ENCODE measurements around the gene MSANTD4.
"Not testable (repeated sequence)": the region's sequence is repeated elsewhere in the genome, so short reads cannot be mapped to it uniquely, and the experiment has no call there.

The MSANTD4 gene

GRCh38 chr11:106014035-106014434 lies 8.0 kb downstream of the MSANTD4 start:
- DNase-seq (ENCODE audit: low read depth in 3 of 3), result no peak

GRCh38 chr11:106012744-106013143 lies 9.3 kb downstream of the MSANTD4 start:
- DNase-seq (ENCODE audit: low read depth in 3 of 3), result no peak

- no peak for DNase-seq (ENCODE audit: low read depth in 3 of 3)
Measured at GRCh38 chr11:106011481-106011880, 10.6 kb downstream of the MSANTD4 start.

GRCh38 chr11:106003094-106003493 lies 18.9 kb downstream of the MSANTD4 start:
- DNase-seq (ENCODE audit: low read depth in 3 of 3), result not testable (repeated sequence)

- no peak for DNase-seq (ENCODE audit: low read depth in 3 of 3)
Measured at GRCh38 chr11:106001304-106002012, 20.6 kb downstream of the MSANTD4 start.

- DNase-seq (ENCODE audit: low read depth in 3 of 3), result no peak
Measured at GRCh38 chr11:105991888-105992287, 30.2 kb downstream of the MSANTD4 start.

GRCh38 chr11:105989124-105989523 lies 32.9 kb downstream of the MSANTD4 start:
- no peak for DNase-seq (ENCODE audit: low read depth in 3 of 3)

GRCh38 chr11:105988197-105988596 lies 33.8 kb downstream of the MSANTD4 start:
- DNase-seq (ENCODE audit: low read depth in 3 of 3), result no peak

GRCh38 chr11:105986554-105986953 lies 35.5 kb downstream of the MSANTD4 start:
- no peak for DNase-seq (ENCODE audit: low read depth in 3 of 3)

GRCh38 chr11:105979997-105980703 lies 41.9 kb downstream of the MSANTD4 start:
- no peak for DNase-seq (ENCODE audit: low read depth in 3 of 3)

- no peak for DNase-seq (ENCODE audit: low read depth in 3 of 3)
Measured at GRCh38 chr11:105975128-105975527, 46.9 kb downstream of the MSANTD4 start.

- no peak for DNase-seq (ENCODE audit: low read depth in 3 of 3)
Measured at GRCh38 chr11:105969756-105970155, 52.3 kb downstream of the MSANTD4 start.

- no peak for DNase-seq (ENCODE audit: low read depth in 3 of 3)
Measured at GRCh38 chr11:105968021-105968697, 53.9 kb downstream of the MSANTD4 start.

- DNase-seq (ENCODE audit: low read depth in 3 of 3), result no peak
Measured at GRCh38 chr11:105960252-105961245, 61.5 kb downstream of the MSANTD4 start.

All from stimulated activated CD4-positive, alpha-beta T cell treated with anti-CD3 and anti-CD28 coated beads, TNF-alpha, amount 100 ng/mL, for 48 hours (primary cell).